Esophagus muscularis mucosa (tissue), 4 donors: ENCODE data around the gene MS4A2. TPM values are rescaled to one million over a fixed set of nuclear protein-coding genes. Genes with fewer than 3 reads are reported as not detected.
"Not testable (repeated sequence)": the region's sequence is repeated elsewhere in the genome, so short reads cannot be mapped to it uniquely, and the experiment has no call there.

Experiments used
- DNase-seq: peaks from one replicate; pipeline ENCODE4 v3.0.0-alpha.2; 2017; ENCODE audit errors: extremely low spot score
- H3K27ac ChIP-seq, 4 donors: fragments of 200-600 bp; sonication (generic); replicated peaks in 1 of 4; 1 replicate in 3 of 4; 2 replicates in 1 of 4; pipeline ENCODE4 v1.5.1; 2016 to 2019; ENCODE audit warnings: mild to moderate bottlenecking in 1 of 4
- H3K27me3 ChIP-seq, 4 donors: fragments of 200-600 bp; sonication (generic); one replicate each; pipeline versions ENCODE4 v1.5.1 to v1.6.0; 2016 to 2019
- H3K36me3 ChIP-seq, 4 donors: fragments of 200-600 bp; sonication (generic); one replicate each; pipeline ENCODE4 v1.5.1; 2016 to 2019
- H3K4me1 ChIP-seq, 4 donors: fragments of 200-600 bp; sonication (generic); one replicate each; pipeline ENCODE4 v1.5.1; 2016 to 2019
- H3K4me3 ChIP-seq, 4 donors: fragments of 200-600 bp; sonication (generic); 1 replicate in 2 of 4; 2 replicates in 2 of 4; pipeline ENCODE4 v1.5.1; 2016 to 2019; ENCODE audit warnings: mild to moderate bottlenecking in 4 of 4, moderate library complexity in 1 of 4
- H3K9me3 ChIP-seq, 4 donors: fragments of 200-600 bp; sonication (generic); 1 replicate in 3 of 4; 2 replicates in 1 of 4; pipeline ENCODE4 v1.5.1; 2016 to 2019
- CTCF ChIP-seq, 3 experiments: fragments of 200-600 bp in 2 of 3; fragments of 450-650 bp in 1 of 3; sonication (generic) in 2 of 3; IDR thresholded peaks; one replicate each; pipeline ENCODE4 v1.5.1; 2017 to 2019; ENCODE audit warnings: antibody characterized with exemption in 3 of 3, mild to moderate bottlenecking in 2 of 3, moderate library complexity in 1 of 3
- EP300 ChIP-seq: sonication (generic); formaldehyde crosslinking; IDR thresholded peaks from one replicate; pipeline ENCODE4 v1.6.1; 2017; ENCODE audit warnings: antibody characterized with exemption
- POLR2A ChIP-seq: fragments of 450-650 bp; IDR thresholded peaks from one replicate; pipeline ENCODE4 v1.6.1; 2017; ENCODE audit warnings: antibody characterized with exemption, moderate library complexity, mild to moderate bottlenecking, low read depth
- POLR2AphosphoS5 ChIP-seq, 2 donors: sonication (generic); formaldehyde crosslinking; IDR thresholded peaks; one replicate each; pipeline ENCODE4 v1.6.1; 2017; ENCODE audit warnings: antibody characterized with exemption in 2 of 2
- WGBS: methylation state at CpG from one replicate; pipeline ENCODE4 v1.1.5; 2018; 5-methylcytosine and 5-hydroxymethylcytosine counted together
- intact Hi-C: fragments of 100-400 bp; cut with DNase I; formaldehyde crosslinking; loops from one replicate; pipeline ENCODE4 v1.15.1; 2023
- total RNA-seq, 4 donors: library from RNA; depleted of rRNA; stranded (reverse); fragments of >200 nt; gene quantifications; one replicate each; pipeline versions ENCODE4 v1.1.0 to v1.2.1, GENCODE V29; 2016

Gene MS4A2
- total RNA-seq, 4 donors from 2014 or later: 0.32 to 6.0 (median 2.6) TPM

GRCh38 chr11:60059521-60060240 is 28.8 kb upstream of the MS4A2 start:
- no peak overlapping the region for H3K27ac ChIP-seq
- H3K4me3 ChIP-seq: no peak overlapping the region
- DNase-seq: no peak
- H3K9me3 ChIP-seq: no peaks in the 10 kb centered on the region
- intact Hi-C loops: no loop called here
- WGBS: 94% methylated on average over 4 of the region's 4 CpGs
- no peaks in the 10 kb centered on the region for H3K4me1 ChIP-seq
- no peaks in the 10 kb centered on the region for H3K27me3 ChIP-seq
- TF ChIP-seq EP300 (no peak), CTCF (IDR thresholded peaks at IDR 0.05) (no peak), POLR2AphosphoS5 (IDR thresholded peaks at IDR 0.05) (no peak), POLR2A (no peak)
- H3K36me3 ChIP-seq: no peaks in the 10 kb centered on the region

GRCh38 chr11:60064111-60064510 is 24.4 kb upstream of the MS4A2 start:
- DNase-seq: no peak
- WGBS: 29% methylated on average over 1 of the region's 1 CpG
- TF ChIP-seq POLR2AphosphoS5 (IDR thresholded peaks at IDR 0.05): no peak
- no peak for TF ChIP-seq CTCF (IDR thresholded peaks at IDR 0.05)
- TF ChIP-seq EP300: no peak
- no peak for TF ChIP-seq POLR2A

GRCh38 chr11:60065801-60066200 is 22.7 kb upstream of the MS4A2 start:
- intact Hi-C loops: no loop called here
- no peaks in the 10 kb centered on the region for H3K36me3 ChIP-seq
- H3K4me1 ChIP-seq: no peaks in the 10 kb centered on the region
- TF ChIP-seq CTCF (IDR thresholded peaks at IDR 0.05) (no peak), EP300 (no peak), POLR2AphosphoS5 (IDR thresholded peaks at IDR 0.05) (no peak), POLR2A (no peak)
- no peak for DNase-seq
- no peak overlapping the region for H3K4me3 ChIP-seq
- H3K27ac ChIP-seq: no peak overlapping the region
- H3K9me3 ChIP-seq: no peaks in the 10 kb centered on the region
- WGBS: 77% methylated on average over 1 of the region's 1 CpG
- no peaks in the 10 kb centered on the region for H3K27me3 ChIP-seq

More at GRCh38 chr11:60064111-60064510, 24.4 kb upstream of the MS4A2 start:
- Histone ChIP-seq H3K4me1 (no peaks in the 10 kb centered on the region), H3K27me3 (no peaks in the 10 kb centered on the region), H3K9me3 (no peaks in the 10 kb centered on the region), H3K27ac (no peak overlapping the region), H3K4me3 (no peak overlapping the region), H3K36me3 (no peaks in the 10 kb centered on the region)
- intact Hi-C loops: no loop called here

- no peak for TF ChIP-seq EP300
- Histone ChIP-seq H3K9me3 (no peaks in the 10 kb centered on the region), H3K27me3 (no peaks in the 10 kb centered on the region), H3K4me1 (no peaks in the 10 kb centered on the region), H3K4me3 (no peak overlapping the region), H3K36me3 (no peaks in the 10 kb centered on the region), H3K27ac (no peak overlapping the region)
- intact Hi-C loops: no loop called here
- DNase-seq: no peak
- WGBS: 79% methylated on average over 2 of the region's 2 CpGs
These were observed 19.0 kb upstream of the MS4A2 start for GRCh38 chr11:60069450-60069849.

GRCh38 chr11:60071644-60072043 is 16.8 kb upstream of the MS4A2 start:
- WGBS: 88% methylated on average over 6 of the region's 6 CpGs
- DNase-seq, H3K36me3 ChIP-seq, H3K4me3 ChIP-seq, H3K9me3 ChIP-seq, intact Hi-C loops, H3K27ac ChIP-seq, H3K4me1 ChIP-seq, H3K27me3 ChIP-seq: not testable (repeated sequence)
